ENCODE data around the gene SLC45A3. TPM values are rescaled to one million over a fixed set of nuclear protein-coding genes. Genes with fewer than 3 reads are reported as not detected.

SLC45A3 gene
- total and polyA plus RNA-seq, 2 donors (not counting 1 experiment from before 2014, with no cell fraction given) = 0.90 to 1.5 TPM

GRCh38 chr1:205662135-205662738 lies 18.1 kb downstream of the SLC45A3 start:
- H3K4me2 ChIP-seq (ENCODE audit: extremely low read depth, insufficient read depth, low read length) = no peak overlapping the region
- no peaks in the 10 kb centered on the region for H3K36me3 ChIP-seq (ENCODE audit: control insufficient read depth, insufficient read depth, low read length)
- H3K9me3 ChIP-seq (ENCODE audit: control insufficient read depth, insufficient read depth, low read depth, low read length) = no peaks in the 10 kb centered on the region

GRCh38 chr1:205661429-205662134 lies 18.7 kb downstream of the SLC45A3 start:
- Histone ChIP-seq H3K9me3 (ENCODE audit: control insufficient read depth, insufficient read depth, low read depth, low read length) (no peaks in the 10 kb centered on the region), H3K79me2 (ENCODE audit: control insufficient read depth, insufficient read depth, low read length) (no peaks in the 10 kb centered on the region), H3K9ac (ENCODE audit: insufficient read depth, low read length) (no peak overlapping the region), H4K20me1 (ENCODE audit: control insufficient read depth, extremely low read depth, insufficient read depth, low read length) (no peaks in the 10 kb centered on the region), H3K4me2 (ENCODE audit: extremely low read depth, insufficient read depth, low read length) (no peak overlapping the region), H3K27me3 (ENCODE audit: control insufficient read depth, insufficient read depth, low read length) (no peaks in the 10 kb centered on the region), H3K36me3 (ENCODE audit: control insufficient read depth, insufficient read depth, low read length) (no peaks in the 10 kb centered on the region), H3K27ac (ENCODE audit: insufficient read depth, low read length) (no peak overlapping the region), H3K4me1 (ENCODE audit: control insufficient read depth, extremely low read depth, insufficient read depth, low read length) (no peaks in the 10 kb centered on the region), H2AFZ (ENCODE audit: low read length) (no peak overlapping the region), H3K4me3 (replicated peaks in 1 of 4; ENCODE audit: control extremely low read depth in 1 of 4, insufficient read depth in 1 of 4, low read depth in 3 of 4, low read length in 4 of 4) (no peak overlapping the region)
- no peak for DNase-seq (ENCODE audit: low read depth in 2 of 2)
- TF ChIP-seq CTCF (conservative IDR thresholded peaks at IDR 0.05 in 1 of 2, IDR thresholded peaks at IDR 0.05 in 1 of 2; ENCODE audit: low read depth in 1 of 2, low read length in 2 of 2) = no peak

More at GRCh38 chr1:205662135-205662738, 18.1 kb downstream of the SLC45A3 start:
- H3K4me1 ChIP-seq (ENCODE audit: control insufficient read depth, extremely low read depth, insufficient read depth, low read length) = no peaks in the 10 kb centered on the region
- no peak overlapping the region for H3K4me3 ChIP-seq (replicated peaks in 1 of 4; ENCODE audit: control extremely low read depth in 1 of 4, insufficient read depth in 1 of 4, low read depth in 3 of 4, low read length in 4 of 4)
- no peaks in the 10 kb centered on the region for H4K20me1 ChIP-seq (ENCODE audit: control insufficient read depth, extremely low read depth, insufficient read depth, low read length)
- H2AFZ ChIP-seq (ENCODE audit: low read length) = no peak overlapping the region
- no peak for TF ChIP-seq CTCF (conservative IDR thresholded peaks at IDR 0.05 in 1 of 2, IDR thresholded peaks at IDR 0.05 in 1 of 2; ENCODE audit: low read depth in 1 of 2, low read length in 2 of 2)
- TF ChIP-seq EZH2 (IDR thresholded peaks at IDR 0.05; ENCODE audit: low read length, missing control alignments) = no peak
- H3K79me2 ChIP-seq (ENCODE audit: control insufficient read depth, insufficient read depth, low read length) = no peaks in the 10 kb centered on the region
- no peak for DNase-seq (ENCODE audit: low read depth in 2 of 2)
- H3K27ac ChIP-seq (ENCODE audit: insufficient read depth, low read length) = no peak overlapping the region
- H3K27me3 ChIP-seq (ENCODE audit: control insufficient read depth, insufficient read depth, low read length) = no peaks in the 10 kb centered on the region
- no peak overlapping the region for H3K9ac ChIP-seq (ENCODE audit: insufficient read depth, low read length)

- no peaks in the 10 kb centered on the region for H3K9me3 ChIP-seq (ENCODE audit: control insufficient read depth, insufficient read depth, low read depth, low read length)
- H4K20me1 ChIP-seq (ENCODE audit: control insufficient read depth, extremely low read depth, insufficient read depth, low read length) = no peaks in the 10 kb centered on the region
- TF ChIP-seq CTCF (conservative IDR thresholded peaks at IDR 0.05 in 1 of 2, IDR thresholded peaks at IDR 0.05 in 1 of 2; ENCODE audit: low read depth in 1 of 2, low read length in 2 of 2) (no peak), EZH2 (IDR thresholded peaks at IDR 0.05; ENCODE audit: low read length, missing control alignments) (no peak)
- H3K4me2 ChIP-seq (ENCODE audit: extremely low read depth, insufficient read depth, low read length) = no peak overlapping the region
- no peaks in the 10 kb centered on the region for H3K27me3 ChIP-seq (ENCODE audit: control insufficient read depth, insufficient read depth, low read length)
- no peaks in the 10 kb centered on the region for H3K79me2 ChIP-seq (ENCODE audit: control insufficient read depth, insufficient read depth, low read length)
- H3K4me3 ChIP-seq (replicated peaks in 1 of 4; ENCODE audit: control extremely low read depth in 1 of 4, insufficient read depth in 1 of 4, low read depth in 3 of 4, low read length in 4 of 4) = no peak overlapping the region
- no peak for DNase-seq (ENCODE audit: low read depth in 2 of 2)
- no peaks in the 10 kb centered on the region for H3K36me3 ChIP-seq (ENCODE audit: control insufficient read depth, insufficient read depth, low read length)
- H2AFZ ChIP-seq (ENCODE audit: low read length) = no peak overlapping the region
- no peak overlapping the region for H3K9ac ChIP-seq (ENCODE audit: insufficient read depth, low read length)
- H3K27ac ChIP-seq (ENCODE audit: insufficient read depth, low read length) = no peak overlapping the region
- no peaks in the 10 kb centered on the region for H3K4me1 ChIP-seq (ENCODE audit: control insufficient read depth, extremely low read depth, insufficient read depth, low read length)
Observed at GRCh38 chr1:205660361-205660760, 19.9 kb downstream of the SLC45A3 start.

Measured in fibroblast of lung (primary cell).